T-helper 22 cell (primary cell): ENCODE results near the gene ODAD3.
"Not testable (repeated sequence)": the region's sequence is repeated elsewhere in the genome, so short reads cannot be mapped to it uniquely, and the experiment has no call there.

Experiments used
- DNase-seq: peaks from one replicate; pipeline ENCODE4 v3.0.0-alpha.2; 2020; ENCODE audit warnings: low read depth

The ODAD3 gene

DNA sequence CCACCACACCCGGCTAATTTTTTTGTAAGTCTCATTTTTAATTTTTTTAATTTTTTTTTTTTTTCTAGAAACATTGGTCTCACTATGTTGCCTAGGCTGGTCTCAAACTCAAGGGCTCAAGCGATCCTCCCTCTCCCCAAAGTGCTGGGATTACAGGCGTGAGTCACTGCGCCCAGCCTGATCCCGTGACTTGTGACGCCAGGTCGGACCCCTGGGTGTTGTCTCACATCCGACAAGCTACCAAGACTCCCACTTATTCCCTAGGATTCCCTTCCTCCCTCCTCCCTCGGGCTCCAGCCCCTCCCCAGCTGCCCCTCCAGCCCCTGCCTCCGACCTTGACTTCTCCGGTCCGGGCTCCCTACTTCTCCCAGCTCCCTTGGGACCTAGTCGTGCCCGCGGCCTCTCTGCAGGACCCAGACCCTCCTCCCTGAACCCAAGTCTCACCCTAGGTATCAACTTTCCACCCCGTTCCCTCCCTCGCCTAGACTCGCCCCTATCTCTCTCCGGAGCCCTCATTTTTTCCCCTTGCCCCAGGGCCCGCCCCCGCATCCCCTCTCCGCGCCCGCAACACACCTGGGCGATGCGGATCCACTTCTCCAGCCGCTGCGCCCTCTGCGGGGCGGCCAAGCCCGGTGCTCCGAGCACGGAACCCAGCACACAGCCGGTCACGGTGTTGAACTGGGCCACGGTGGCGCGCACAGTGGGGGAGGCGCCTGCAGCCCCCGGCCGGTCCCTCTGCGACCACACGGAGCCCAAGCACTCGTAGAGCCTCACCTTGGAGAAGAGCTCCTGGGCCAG is 28.9 kb downstream of the ODAD3 start:
- no peak for DNase-seq

DNA sequence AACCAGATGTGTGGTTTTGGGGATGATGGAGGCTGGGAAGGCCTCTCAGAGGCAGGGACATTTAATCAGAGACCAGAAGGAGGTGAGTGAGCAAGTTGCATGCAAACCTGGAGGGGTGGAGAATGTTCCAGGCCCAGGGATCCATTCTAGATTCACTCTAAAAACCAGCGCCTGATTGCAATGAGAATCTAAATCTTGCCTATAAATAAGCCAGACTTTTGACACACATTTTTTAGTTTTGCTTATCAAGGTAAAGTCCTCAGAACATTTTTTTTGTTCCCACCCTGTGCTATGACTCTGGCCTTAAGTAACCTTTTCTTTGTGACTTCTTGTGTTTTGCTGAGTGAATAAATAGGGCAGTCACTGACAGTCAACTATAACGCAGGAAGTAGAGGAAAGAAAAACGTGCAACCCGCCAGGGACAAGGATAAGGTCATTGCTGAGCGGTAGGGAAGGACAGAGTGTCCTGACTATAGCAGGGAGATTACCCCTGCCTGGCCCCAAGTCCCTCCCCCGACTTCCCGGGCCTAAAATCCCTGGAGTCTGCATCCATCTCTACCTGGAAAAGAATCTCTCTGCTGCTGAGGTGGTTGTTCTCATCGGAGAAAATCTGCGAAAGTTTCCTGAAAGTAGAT is 30.2 kb downstream of the ODAD3 start:
- no peak for DNase-seq

DNA sequence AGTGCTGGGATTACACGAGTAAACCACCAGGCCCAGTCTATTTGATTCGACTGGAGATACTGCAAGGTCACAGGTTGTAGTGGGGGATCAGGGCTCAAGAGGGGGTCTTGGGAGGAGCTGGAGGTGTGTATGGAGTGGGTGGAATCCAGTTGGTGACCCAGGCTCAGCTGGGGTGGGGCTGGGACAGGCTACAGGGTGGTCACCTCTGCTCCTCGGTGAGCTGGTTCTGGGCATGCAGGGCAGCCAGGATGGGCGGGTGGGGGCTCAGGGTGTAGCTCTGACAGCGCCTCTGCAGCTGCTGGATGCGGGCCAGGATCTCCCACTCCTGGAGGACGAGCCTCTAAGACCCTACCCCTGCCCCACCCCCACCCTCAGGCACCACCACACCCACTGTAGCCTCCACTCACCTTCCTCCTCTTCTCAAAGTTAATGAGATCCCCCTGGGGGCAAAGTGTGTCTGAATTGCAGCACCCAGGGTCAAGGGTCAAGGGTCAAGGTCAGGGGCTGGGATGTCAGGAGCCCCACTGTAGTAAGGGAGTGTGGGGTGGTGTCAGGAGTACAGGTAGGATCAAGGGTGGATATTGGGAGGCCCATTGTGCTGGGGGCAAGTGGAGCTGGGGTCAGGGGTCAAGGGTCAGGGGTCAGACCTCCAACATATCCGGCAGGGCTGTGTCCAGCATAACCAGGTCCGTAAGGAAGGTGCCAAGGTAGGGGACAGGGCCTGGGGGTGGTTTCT is 32.9 kb downstream of the ODAD3 start:
- no peak for DNase-seq

DNA sequence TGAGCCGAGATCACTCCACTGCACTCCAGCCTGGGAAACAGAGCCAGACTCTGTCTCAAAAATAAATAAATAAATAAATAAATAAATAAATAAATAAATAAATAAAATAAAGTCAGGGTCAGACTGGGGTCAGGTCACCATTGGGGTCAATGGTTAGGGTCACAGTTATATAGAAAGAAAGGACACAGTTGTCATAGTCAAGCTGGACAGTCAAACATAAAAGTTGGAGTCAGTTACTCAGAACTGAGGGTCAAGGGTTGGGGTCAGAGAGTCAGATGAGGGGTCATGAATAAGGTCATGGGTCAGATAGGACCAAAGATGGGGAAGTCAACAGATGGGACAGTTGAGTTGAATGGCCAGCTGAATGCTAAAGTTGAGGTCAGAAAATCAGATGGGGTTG is 34.1 kb downstream of the ODAD3 start:
- DNase-seq: no peak

DNA sequence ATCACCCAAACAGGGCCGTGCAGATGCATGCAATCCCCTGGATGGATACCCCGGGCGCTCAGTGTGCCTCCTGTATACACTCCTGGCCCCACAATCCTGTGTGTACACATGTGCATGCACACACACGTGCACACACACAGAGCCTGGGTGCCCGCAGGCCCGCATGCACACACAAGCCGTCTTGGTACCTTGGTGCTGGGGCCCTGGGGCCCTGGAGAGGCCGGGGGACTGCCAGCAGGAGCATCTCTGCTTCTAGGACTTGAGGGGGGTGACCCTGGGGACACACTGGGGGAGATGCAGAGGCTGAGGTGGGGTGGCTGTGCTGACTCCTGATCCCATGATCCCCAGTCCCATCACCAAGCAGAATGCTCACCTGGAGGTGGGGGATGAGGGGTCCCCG is 35.3 kb downstream of the ODAD3 start:
- no peak for DNase-seq

DNA sequence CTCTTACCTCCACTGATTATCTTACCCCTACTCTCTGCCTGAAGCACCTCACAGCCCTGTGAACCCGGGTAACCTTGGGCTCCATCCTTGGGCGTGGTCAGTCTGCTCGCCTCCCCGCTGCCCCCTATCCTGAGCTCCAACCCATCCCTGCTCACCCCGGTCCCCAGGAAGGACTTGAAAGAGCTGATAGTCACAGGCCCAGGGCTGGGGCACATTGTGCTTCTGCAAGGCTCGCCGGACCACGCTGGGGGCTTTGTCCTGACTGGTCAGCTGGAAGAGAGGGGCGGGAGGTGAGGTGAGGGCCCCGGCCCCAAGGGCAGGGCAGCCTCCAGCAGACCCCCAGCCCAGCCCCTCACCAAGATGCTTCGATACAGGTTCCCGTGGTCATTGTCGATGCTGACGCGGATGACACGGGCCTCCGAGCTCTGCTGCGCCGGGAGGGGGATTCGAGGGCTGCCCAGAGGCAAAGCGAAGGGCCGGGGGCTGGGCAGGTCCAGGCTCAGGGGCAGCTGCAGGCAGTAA is 37.8 kb downstream of the ODAD3 start:
- DNase-seq: no peak

DNA sequence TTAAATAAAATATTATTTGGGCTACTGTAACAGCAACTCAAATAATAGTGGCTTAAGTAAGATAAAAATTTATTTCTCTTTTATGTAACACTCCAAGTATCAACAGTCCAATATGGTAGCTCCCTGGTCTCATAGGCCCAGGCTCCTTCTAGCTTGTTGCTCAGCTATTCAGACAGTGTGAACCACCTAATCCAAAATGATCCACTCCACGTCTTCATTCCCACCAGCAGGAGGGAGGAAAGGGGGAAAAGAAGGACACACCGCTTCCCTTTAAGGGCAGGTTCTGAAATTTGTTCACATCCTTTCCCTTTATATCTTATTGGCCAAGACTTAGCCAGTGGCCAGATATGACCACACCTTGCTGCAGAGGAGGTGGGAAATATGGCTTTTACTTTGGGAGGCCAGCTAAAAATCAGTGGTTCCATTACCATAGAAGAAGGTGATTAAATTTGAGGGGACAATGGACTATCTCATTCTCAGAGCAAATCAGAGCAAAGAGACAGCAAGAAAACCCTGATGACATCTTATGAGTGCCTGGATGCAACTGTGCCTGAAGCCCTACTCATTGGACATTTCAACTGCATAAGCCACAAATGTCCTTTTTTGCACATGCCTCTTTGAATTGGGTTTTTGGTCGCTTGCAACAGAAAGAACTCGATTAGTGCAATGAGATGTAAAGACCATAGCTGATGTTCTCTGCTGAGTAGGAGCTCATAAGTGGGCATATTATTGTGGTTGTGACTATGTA is 43.8 kb downstream of the ODAD3 start:
- DNase-seq: no peak

DNA sequence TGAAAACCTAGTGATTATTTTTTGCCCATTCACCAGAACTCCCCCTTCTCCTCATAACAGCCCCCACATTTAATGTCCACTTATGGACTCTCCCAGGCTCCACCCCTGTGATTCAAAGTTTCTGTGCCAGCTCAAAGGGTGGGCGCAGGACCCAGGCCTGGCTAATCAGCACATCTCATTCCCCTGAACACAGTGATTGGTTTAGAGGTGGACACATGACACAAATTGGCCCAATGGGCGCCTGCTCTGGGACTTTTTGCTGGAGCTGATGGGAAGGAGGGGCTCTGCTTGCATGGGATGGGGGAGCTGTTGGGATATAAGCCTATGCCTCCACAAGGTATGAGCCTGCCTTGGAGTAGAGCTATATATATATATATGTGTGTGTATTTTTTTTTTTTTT is 44.6 kb downstream of the ODAD3 start:
- DNase-seq: no peak

DNA sequence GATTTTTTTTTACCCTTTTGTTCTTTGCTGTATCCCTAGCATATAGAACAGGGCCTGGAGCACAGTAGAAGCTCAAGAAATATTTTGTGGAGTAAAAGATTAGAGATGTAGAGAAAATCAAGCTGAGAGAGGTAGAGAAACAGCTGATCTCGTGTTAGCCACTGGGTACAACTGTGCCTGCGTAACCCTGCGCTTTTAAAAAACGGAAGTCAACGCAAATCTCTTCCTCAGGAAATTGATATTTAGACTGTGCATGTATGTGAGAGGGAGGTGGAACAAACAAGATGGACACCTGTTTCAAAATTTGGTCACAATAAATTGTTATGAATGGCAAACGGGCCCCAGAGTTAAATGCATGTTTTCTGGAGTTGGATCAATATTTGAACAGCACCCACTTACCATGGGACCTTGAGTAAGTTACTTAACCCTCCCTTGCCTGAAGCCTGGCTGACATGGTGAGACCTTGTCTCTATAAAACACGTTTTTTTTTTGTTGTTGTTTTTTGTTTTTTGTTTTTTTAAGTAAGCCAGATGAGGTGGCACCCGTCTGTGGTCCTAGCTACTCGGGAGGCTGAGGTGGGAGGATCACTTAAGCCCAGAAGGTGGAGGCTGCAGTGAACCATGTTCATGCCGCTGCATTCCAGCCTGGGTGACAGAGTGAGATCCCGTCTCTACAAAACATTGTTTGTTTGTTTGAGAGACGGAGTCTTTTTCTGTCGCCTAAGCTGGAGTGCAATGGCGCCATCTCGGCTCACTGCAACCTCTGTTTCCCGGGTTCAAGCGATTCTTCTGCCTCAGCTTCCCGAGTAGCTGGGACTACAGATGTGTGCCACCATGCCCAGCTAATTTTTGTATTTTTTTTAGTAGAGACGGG is 47.5 kb downstream of the ODAD3 start:
- DNase-seq: no peak

DNA sequence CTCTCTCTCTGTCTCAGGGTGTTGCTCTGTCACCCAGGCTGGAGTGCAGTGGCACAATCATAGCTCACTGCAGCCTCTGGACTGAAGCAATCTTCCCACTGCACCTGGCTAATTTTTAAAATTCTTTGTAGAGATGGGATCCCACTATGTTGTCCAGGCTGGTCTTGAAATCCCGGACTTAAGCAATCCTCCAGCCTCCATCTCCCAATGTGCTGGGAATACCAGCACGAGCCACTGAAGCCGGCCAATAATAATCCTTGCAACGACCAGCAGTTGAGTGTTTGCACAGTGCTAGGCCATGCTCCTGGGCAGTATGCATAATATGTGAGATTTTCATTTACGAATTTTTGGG is 50.2 kb downstream of the ODAD3 start:
- DNase-seq: no peak

DNA sequence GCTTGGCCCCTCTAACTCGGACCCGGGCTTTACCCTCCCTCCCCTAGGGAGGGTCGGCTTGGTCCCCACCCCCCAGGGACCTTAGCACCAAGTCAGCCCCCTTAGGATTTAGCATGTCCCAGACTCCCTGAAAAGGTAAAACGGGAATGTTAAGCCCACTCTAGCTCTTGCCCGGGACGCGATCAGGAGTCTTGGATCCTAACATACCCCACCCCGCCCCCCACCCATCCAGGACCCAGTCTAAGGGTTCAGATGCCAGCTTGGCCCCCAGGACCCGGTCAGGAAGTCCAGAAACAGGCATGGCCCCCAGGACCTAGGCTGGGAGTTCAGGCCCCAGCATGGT is 51.2 kb downstream of the ODAD3 start:
- DNase-seq: no peak

DNA sequence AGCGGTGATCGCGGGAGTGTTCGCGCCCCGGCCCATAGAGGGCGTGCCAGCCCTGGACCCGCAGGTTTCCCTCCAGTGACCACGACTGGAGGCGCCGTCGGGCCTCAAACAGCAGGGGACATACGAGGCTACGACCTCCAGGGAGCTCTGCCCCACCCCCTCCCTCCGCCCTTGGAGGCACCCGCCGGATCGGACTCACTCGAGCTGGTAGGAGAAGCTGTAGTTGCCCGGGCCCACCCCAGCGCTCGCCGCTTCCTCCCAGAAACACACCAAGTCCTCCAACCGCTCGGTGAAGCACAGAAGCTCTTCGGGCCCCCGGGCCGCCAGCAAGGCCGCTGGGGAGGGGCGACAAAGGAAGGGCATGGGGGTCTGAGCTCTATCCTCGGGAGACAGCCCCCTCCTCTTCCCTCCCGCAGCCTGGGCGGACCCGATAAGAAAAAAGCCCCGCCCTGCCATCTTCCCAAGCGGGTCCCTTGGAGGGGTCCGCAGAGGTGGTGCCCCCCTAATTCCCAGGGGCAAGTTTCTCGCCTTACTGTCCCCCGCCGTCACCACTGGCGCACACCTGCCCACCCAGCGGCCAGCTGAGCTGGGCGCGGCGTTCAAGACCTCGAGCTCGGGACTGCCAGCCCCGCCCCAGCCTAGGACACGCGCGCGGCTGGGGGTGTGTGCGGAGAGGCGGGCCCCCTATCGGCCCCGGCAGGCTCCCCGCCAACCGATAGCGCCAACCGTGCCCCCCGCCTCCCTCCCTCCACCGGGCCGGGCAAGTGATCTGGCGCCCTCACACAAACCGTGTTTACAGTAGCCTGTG is 51.8 kb downstream of the ODAD3 start:
- DNase-seq: no peak

DNA sequence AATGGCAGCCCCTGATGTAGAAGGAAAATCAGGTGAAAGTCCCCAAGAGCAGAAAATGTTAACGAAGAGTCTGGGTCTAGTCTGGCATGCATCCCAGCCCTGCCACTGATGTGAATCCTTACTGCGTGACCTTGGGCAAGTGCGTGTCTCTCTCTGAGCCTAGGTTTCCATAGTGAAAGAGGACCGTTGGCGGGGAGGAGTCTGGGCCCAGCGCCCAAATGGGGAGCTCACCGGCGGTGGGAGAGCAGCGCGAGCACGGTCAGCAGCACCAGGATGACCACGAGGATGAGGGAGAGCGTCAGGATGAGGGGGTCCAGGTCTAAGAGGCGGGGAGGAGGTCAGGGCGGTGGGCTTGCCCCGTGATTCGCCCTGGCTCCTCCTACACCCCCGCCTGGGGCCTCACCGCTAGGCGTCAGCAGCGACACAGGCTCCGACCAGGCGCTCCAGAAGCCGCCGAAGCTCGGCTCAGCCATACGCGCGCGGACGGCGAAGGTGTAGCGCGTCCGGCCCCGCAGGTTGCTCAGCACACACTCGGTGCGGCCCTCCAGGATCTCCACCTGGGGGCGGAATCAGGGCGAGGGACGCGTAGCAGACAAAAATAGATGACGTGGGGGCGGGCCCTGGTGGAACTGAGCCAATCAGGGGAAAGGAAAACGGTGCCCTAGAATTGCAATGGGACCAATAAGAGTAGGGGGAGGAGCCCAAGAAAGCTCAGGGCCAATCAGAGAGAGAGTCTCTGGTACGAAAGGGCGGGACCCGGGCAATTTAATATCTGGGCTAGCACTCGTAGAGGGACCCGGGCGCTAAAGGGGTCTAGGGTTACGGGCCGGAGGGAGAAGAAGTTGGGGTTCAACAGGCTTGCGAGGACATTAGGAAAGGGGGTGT is 54.0 kb downstream of the ODAD3 start:
- peak; percentile 96 for DNase-seq

DNA sequence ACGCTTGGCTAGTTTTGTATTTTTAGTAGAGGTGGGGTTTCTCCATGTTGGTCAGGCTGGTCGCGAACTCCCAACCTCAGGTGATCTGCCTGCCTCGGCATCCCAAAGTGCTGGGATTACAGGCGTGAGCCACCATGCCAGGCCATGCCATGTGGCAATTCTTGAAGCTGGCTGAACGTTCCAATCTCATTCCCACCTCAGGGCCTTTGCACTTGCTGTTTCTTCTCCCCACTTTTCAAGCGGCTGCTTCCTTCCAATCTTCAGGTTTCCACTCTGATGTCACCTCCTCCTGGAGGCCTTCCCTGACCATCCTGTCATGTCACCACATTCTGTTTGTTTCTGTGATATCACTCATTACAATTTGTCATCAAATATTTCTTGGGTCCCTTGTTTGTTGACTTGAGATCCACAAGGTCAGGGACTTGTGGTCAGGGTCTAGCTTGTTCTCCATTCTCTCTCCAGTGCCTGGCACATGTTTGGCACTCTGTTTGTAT is 55.0 kb downstream of the ODAD3 start:
- DNase-seq: no peak

DNA sequence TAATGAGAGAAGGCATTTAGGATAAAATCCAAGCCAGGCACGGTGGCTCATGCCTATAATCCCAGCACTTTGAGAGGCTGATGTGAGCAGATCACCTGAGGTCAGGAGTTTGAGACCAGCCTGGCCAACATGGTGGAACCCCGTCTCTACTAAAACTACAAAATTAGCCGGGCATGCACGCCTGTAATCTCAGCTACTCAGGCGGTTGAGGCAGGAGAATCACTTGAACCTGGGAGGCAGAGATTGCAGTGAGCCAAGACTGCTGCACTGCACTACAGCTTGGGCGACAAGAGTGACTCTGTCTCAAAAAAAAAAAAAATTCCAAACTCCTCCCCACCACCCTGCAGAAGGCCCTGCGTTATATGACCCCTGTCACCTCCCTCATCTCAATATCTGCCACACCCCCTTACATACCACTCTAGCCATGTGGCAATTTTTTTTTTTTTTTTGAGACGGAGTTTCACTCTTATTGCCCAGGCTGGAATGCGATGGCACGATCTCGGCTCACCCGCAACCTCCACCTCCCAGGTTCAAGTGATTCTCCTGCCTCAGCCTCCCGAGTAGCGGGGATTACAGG is 55.6 kb downstream of the ODAD3 start:
- not testable (repeated sequence) for DNase-seq

DNA sequence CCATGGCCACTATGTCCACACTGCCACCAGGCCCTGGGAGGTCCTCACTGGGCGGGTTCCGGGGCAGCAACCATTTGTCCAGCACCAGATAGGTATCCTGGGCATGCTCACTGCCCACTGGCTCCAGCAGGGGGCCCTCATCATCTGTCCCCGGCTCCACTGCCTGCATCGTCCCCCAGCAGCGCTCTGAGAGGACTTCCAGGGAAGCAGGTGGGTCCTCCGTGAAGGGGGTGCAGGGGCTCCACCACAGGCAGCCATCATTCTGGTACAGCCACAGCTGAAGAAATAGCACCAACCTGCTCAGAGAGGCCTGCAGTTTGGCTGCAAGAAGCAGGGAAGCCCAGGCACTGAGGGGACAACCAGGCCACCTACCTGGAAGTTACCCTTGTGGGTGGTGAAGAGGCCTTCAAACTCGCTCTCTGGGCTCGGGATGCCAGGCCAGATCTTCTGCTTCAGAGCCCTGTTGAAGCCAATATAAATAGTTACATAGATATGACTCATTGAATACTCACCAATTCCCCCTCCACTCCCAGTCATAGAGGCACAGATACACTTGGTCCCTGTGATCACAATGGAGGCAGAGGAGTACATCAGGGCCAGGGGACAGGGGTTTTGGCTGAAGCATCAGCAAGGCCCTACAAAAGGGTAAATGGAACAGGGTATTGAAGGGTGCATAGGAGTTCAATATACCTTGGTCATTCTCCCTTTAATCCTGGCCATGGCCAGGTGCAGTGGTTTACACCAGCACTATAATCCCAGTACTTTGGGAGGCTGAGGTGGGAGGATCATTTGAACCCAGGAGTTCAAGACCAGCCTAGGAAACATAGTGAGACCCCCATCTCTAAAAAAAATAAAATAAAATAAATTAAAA is 56.4 kb downstream of the ODAD3 start:
- no peak for DNase-seq

DNA sequence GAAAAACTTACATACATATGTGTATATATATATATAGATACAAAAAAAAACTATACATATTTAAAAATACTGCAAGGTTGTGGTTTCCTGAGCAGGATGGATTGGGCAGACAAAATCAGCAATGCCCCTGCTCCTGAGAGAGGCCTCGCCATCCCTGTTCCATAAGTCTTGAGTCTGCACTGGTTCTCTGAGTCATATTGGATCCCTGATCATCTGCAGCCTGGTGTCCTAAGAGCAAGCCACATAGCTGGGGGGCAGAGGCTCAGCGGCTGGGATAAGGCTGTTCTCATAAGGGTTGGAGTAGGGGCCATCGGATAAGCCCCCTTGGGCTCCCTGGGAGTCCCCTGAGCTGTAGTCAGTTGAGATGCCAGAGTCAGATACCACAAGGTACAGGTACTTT is 57.2 kb downstream of the ODAD3 start:
- no peak for DNase-seq

DNA sequence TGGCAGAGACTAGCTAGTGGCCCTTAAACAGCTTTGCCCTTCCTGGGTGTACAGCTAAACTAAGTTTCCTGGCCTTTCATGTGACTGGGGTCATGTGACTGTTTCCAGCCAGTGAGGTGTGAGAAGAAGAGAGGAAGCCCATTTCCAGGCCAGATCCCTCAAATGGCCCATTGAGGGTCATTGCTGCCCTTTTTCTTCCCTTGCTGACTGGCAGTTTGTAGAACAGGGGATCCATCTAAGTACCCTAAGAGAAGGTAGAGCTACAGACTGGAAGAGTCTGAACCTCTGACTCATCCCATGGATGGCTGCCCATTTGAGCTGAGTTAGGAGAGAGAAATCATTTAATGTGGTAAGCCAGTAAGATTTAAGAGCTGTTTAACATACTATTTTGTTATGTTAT is 57.7 kb downstream of the ODAD3 start:
- no peak for DNase-seq
